PC-9 (cell line): Measurements from ENCODE around the gene ERC1.

Experiments
- CTCF ChIP-seq: fragments of 200-600 bp; sonication (generic); conservative IDR thresholded peaks from 2 replicates; pipeline ENCODE4 v1.6.1; 2017; ENCODE audit warnings: mixed run types, antibody characterized with exemption, mild to moderate bottlenecking, moderate library complexity
- EZH2 ChIP-seq: fragments of 200-600 bp; sonication (generic); IDR thresholded peaks from 2 replicates; pipeline ENCODE4 v1.8.0; 2017; ENCODE audit warnings: antibody characterized with exemption, low read depth

GRCh38 chr12:967641-968040 is 23.4 kb upstream of the ERC1 start:
- TF ChIP-seq CTCF (no peak), EZH2 (no peak)
